GM12878 (cell line): ENCODE results near the gene MYO7B. TPM values are rescaled to one million over a fixed set of nuclear protein-coding genes. Genes with fewer than 3 reads are reported as not detected.

Source experiments
- ATAC-seq: fragments of 200-7000 bp; cut with Tn5 transposase; 3 replicates; pipeline ENCODE4 v1.9.1; 2020; ENCODE audit warnings: mild to moderate bottlenecking, moderate library complexity
- BruUV-seq: library from RNA; stranded (reverse); fragments of 400-500 nt; replicated peaks from 2 replicates; lab custom pipeline; 2021; lab: Mats Ljungman, UMichigan
- CTCF ChIA-PET: fragments of 300-600 bp; sonication (Branson Sonifier 250); formaldehyde crosslinking; extraction: SDS; loops from one replicate; lab custom pipeline; 2021; ENCODE audit warnings: inconsistent platforms; lab: Yijun Ruan, JAX
- POLR2A ChIA-PET: fragments of 350-600 bp; formaldehyde crosslinking; extraction: SDS; loops from one replicate; lab custom pipeline; 2021; ENCODE audit warnings: inconsistent platforms; lab: Charles Lee
- RAD21 ChIA-PET: fragments of 300-600 bp; sonication (Branson Sonifier 250); formaldehyde crosslinking; loops from one replicate; lab custom pipeline; 2023; ENCODE audit warnings: antibody characterized with exemption; ENCODE audit not compliant: unreplicated experiment; lab: Charles Lee
- SMC1A ChIA-PET: fragments of 300-600 bp; sonication (Branson Sonifier 250); formaldehyde crosslinking; loops from one replicate; lab custom pipeline; 2023; ENCODE audit not compliant: unreplicated experiment, uncharacterized antibody; lab: Charles Lee
- DNase-seq: peaks from one replicate; pipeline ENCODE4 v3.0.0-alpha.2; 2011; ENCODE audit warnings: low read depth, low spot score
- FAIRE-seq: peaks from 3 replicates; lab custom pipeline; 2011; peaks lifted over from hg19 to GRCh38; lab: Jason Lieb, UNC
- H2AFZ ChIP-seq: 2 replicates; pipeline ENCODE4 v1.6.0; 2011; ENCODE audit warnings: low read depth, low read length, control low read depth; ENCODE audit not compliant: control insufficient read depth
- H3K27ac ChIP-seq: 2 replicates; pipeline ENCODE4 v1.5.1; 2011; ENCODE audit warnings: control low read depth; ENCODE audit not compliant: control insufficient read depth, insufficient read depth
- H3K27me3 ChIP-seq, 2 experiments: replicated peaks in 1 of 2; 2 replicates each; pipeline versions ENCODE4 v1.6.0 to v1.6.1; 2011; ENCODE audit warnings: low read length in 1 of 2; ENCODE audit not compliant: control insufficient read depth in 2 of 2, insufficient read depth in 2 of 2
- H3K36me3 ChIP-seq, 2 experiments: 2 replicates each; pipeline ENCODE4 v1.5.1; 2011; ENCODE audit warnings: low read length in 1 of 2; ENCODE audit not compliant: control insufficient read depth in 2 of 2, insufficient read depth in 2 of 2
- H3K4me1 ChIP-seq: 2 replicates; pipeline ENCODE4 v1.6.1; 2011; ENCODE audit warnings: mild to moderate bottlenecking, low read length, moderate library complexity, mixed read lengths; ENCODE audit not compliant: control insufficient read depth, insufficient read depth
- H3K4me2 ChIP-seq: 2 replicates; pipeline ENCODE4 v1.6.0; 2011; ENCODE audit warnings: control low read depth; ENCODE audit not compliant: control insufficient read depth, insufficient read depth
- H3K4me3 ChIP-seq: fragments of 200-600 bp; sonication (generic); 2 replicates; pipeline ENCODE4 v1.5.1; 2016
- H3K79me2 ChIP-seq: 2 replicates; pipeline ENCODE4 v1.6.0; 2011; ENCODE audit warnings: low read length; ENCODE audit not compliant: control insufficient read depth, insufficient read depth
- H3K9ac ChIP-seq: 2 replicates; pipeline ENCODE4 v1.8.0; 2011; ENCODE audit warnings: low read length, control low read depth, mixed read lengths; ENCODE audit not compliant: control insufficient read depth, insufficient read depth
- H3K9me3 ChIP-seq: replicated peaks from 3 replicates; pipeline ENCODE4 v1.5.1; 2011; ENCODE audit warnings: mild to moderate bottlenecking, low read length; ENCODE audit not compliant: control insufficient read depth, insufficient read depth
- H4K20me1 ChIP-seq: 2 replicates; pipeline ENCODE4 v1.6.0; 2011; ENCODE audit not compliant: control insufficient read depth, insufficient read depth
- IRF5 ChIP-seq: fragments of 450-650 bp; IDR thresholded peaks from 2 replicates; pipeline ENCODE4 v1.6.1; 2017; ENCODE audit warnings: borderline replicate concordance
- LARP7 ChIP-seq: fragments of 450-650 bp; IDR thresholded peaks from 2 replicates; pipeline ENCODE4 v1.6.1; 2017; ENCODE audit warnings: mild to moderate bottlenecking
- NRF1 ChIP-seq: conservative IDR thresholded peaks from 2 replicates; pipeline ENCODE4 v1.6.1; 2011; ENCODE audit warnings: mild to moderate bottlenecking, low read depth, low read length, improper control_type of control experiment
- STAT3 ChIP-seq: IDR thresholded peaks from 2 replicates; pipeline ENCODE4 v1.6.1; 2011; ENCODE audit warnings: low read depth, low read length, improper control_type of control experiment
- WGBS: methylation state at CpG from one replicate; pipeline ENCODE4 v1.1.6; 2016; ENCODE audit warnings: low lambda C conversion rate; ENCODE audit not compliant: insufficient replicate concordance, insufficient coverage; ENCODE audit errors: missing lambda C conversion rate; 5-methylcytosine and 5-hydroxymethylcytosine counted together
- in situ Hi-C: fragments of 300-500 bp; cut with MboI; formaldehyde crosslinking; loops from 9 replicates; pipeline ENCODE4 v1.14.3; 2018; ENCODE audit warnings: mixed read lengths
- intact Hi-C: fragments of 100-400 bp; cut with micrococcal nuclease; formaldehyde crosslinking; loops from one replicate; pipeline ENCODE4 v1.14.2; 2022; ENCODE audit not compliant: unreplicated experiment
- polyA plus RNA-seq, 11 experiments: library from polyadenylated mRNA; depleted of rRNA in 4 of 11; unstranded in 6 of 11; stranded (reverse) in 5 of 11; fragments of >200 nt; fragmentation: Nextera tagmentation in 4 of 11; fragmentation: Illumina TruSeq in 1 of 11; extraction: Ambion mirVana in 4 of 11; extraction: Trizol in 1 of 11; gene quantifications; 1 replicate in 1 of 11; 2 replicates in 10 of 11; pipeline versions ENCODE4 v1.2.1 to v1.2.3, GENCODE V29; 2011 to 2016; ENCODE audit warnings: inconsistent platforms in 2 of 11, missing spikeins in 2 of 11, low read depth in 1 of 11
- total RNA-seq, 4 experiments: library from RNA; depleted of rRNA in 3 of 4; stranded (reverse); fragments of >200 nt in 3 of 4; fragmentation: Illumina TruSeq in 1 of 4; extraction: Trizol in 1 of 4; gene quantifications; 2 replicates each; pipeline versions ENCODE4 v1.2.1 to v1.2.3, GENCODE V29; 2013 to 2021

MYO7B gene
- total and polyA plus RNA-seq, 10 of the 15 experiments (the other 5 are each of a cell fraction or from before 2014, with no cell fraction given): 0.08 to 4.8 (median 1.2) TPM

- SMC1A ChIA-PET: interaction anchor here (0.6 kb wide), 2 partner anchors 14 to 129 kb away, joined by 3 read pairs; no protein-coding TSS in a partner anchor
- no TSS peak for BruUV-seq
- POLR2A ChIA-PET: no interaction called here
- TF ChIP-seq STAT3 (no peak), LARP7 (no peak), NRF1 (no peak), IRF5 (no peak)
- intact Hi-C loops (loop anchor here (5.0 kb wide), 1 partner anchor 42 kb away; no protein-coding TSS in a partner anchor), in situ Hi-C loops (no loop called here)
- Histone ChIP-seq H3K79me2 (no peaks in the 10 kb centered on the region), H3K36me3 (no peaks in the 10 kb centered on the region), H4K20me1 (no peaks in the 10 kb centered on the region), H3K4me3 (no peak overlapping the region), H3K27me3 (no peaks in the 10 kb centered on the region), H3K4me2 (no peak overlapping the region), H2AFZ (no peak overlapping the region), H3K4me1 (peaks cover 1% of the 10 kb centered on the region; the same call in 1 of the 2 replicates), H3K27ac (no peak overlapping the region), H3K9me3 (no peaks in the 10 kb centered on the region), H3K9ac (no peak overlapping the region)
- FAIRE-seq (no peak), ATAC-seq (no peak), DNase-seq (no peak)
- WGBS: 88% methylated on average over 13 of the region's 13 CpGs
- CTCF ChIA-PET: interaction anchor here (0.7 to 1.9 kb wide), 2 partner anchors 13 to 48 kb away, joined by 3 to 12 read pairs; no protein-coding TSS in a partner anchor
- RAD21 ChIA-PET: interaction anchor here (1.1 to 2.2 kb wide), 2 partner anchors 48 to 112 kb away, joined by 3 to 8 read pairs; partner anchors contain the start of gene IWS1
Observed at GRCh38 chr2:127639111-127639474, 103.6 kb downstream of the MYO7B start.
